GM19438 (cell line): ENCODE results near the gene PGK1.
A peak's percentile ranks its signal among the peaks of the same experiment; 100 is the strongest.
"Not testable (repeated sequence)": the region's sequence is repeated elsewhere in the genome, so short reads cannot be mapped to it uniquely, and the experiment has no call there.

ENCODE experiments used
- ATAC-seq: cut with Tn5 transposase; IDR thresholded peaks from one replicate; pipeline ENCODE4 v1.9.1; 2021; ENCODE audit warnings: low read depth; ENCODE audit not compliant: unreplicated experiment

The PGK1 gene

GRCh38 chrX:78103623-78104446, at the start of gene PGK1:
TSS of gene PGK1 (plus strand) at chrX:78104248. CDS start at chrX:78104341, 93 bp downstream.
- peak; percentile 91 for ATAC-seq

GRCh38 chrX:78063687-78064086, 40.4 kb upstream of the PGK1 start:
- ATAC-seq, result no peak

- no peak for ATAC-seq
These were observed 39.9 kb upstream of the PGK1 start for GRCh38 chrX:78064152-78064551.

DNA sequence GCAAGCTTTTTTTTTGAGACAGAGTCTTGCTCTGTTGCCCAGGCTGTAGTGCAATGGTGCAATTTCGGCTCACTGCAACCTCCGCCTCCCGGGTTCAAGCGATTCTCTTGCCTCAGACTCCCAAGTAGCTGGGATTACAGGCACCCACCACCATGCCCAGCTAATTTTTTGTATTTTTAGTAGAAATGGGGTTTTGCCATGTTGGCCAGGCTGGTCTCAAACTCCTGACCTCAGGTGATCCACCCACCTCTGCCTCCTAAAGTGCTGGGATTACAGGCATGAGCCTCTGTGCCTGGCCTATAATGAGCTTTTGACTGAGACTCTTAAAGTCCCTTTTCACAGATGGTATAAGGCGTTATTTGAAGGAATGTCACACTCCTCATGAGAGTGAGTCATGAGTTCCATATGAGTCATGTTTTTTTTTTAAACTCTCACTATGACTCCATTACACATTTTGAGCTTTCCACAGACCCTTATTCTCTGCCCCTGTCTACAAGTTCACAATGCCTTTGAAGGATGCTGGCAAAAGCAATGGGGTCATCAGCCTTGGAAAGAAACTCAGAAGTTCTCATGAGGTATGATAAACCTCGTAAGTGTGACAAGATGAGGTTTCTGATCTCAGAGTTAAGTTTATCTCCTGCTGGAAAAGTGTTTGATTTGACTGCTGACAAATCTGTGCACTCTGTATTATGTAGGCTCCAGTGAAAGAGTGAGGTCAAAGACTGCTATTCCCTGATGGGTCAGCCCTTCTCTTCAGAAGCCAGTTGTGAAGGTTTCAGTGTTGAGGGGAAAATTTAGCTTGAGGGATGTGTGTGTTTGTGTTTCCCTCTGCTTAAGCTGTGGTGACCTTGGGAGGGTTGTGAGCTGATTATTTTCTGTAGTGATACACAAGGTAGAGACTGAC, 39.1 kb upstream of the PGK1 start:
- peak; percentile 78 for ATAC-seq

- no peak for ATAC-seq
These were observed 37.9 kb upstream of the PGK1 start for GRCh38 chrX:78066110-78066509.

GRCh38 chrX:78071331-78071730, 32.7 kb upstream of the PGK1 start:
- ATAC-seq, result no peak

- ATAC-seq, result not testable (repeated sequence)
These were observed 30.6 kb upstream of the PGK1 start for GRCh38 chrX:78073147-78074077.

DNA sequence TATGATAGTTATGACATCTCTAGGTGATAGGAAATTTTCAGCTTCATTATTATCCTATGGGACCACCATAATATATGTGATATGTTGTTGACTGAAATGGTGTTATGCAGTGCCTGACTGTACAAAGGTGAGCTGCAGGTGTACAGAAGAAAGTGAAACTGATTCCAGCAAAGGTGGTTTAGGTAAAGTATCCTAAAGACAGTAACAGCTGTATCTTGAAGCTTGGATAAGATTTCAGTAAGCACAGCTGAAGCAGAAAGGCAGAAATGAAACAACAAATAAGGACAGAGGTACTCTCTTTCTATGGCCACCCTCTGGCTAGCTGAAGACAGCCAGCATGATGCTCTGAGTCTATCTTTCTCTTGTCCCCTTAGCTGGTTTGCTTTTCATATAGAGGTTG, 30.0 kb upstream of the PGK1 start:
- no peak for ATAC-seq

DNA sequence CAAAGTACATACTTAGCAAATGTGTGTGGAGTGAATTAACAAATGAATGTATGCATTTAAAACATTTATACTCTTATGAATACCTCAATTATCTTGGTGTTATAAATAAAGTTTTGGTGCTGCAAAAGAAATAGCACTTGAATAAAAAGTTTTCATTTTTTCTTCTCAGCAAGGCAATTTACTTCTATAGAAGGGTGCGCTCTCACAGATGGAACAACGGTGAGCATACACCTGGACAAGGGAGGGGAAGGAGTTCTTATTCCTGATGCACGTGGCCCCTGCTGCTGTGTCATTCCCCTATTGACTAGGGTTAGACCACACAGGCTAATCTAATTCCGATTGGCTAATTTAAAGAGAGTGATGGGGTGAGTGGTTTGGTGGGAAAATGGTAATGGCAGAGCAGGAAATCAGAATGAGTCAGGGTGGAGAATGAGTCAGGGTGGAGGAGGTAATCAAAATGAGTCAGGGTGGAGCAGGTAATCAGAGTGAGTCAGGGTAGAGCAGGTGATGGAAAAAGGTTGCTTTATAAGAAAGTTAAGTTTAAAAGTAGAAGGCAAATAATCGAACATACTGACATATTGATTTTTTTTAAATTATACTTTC, 28.2 kb upstream of the PGK1 start:
- no peak for ATAC-seq

DNA sequence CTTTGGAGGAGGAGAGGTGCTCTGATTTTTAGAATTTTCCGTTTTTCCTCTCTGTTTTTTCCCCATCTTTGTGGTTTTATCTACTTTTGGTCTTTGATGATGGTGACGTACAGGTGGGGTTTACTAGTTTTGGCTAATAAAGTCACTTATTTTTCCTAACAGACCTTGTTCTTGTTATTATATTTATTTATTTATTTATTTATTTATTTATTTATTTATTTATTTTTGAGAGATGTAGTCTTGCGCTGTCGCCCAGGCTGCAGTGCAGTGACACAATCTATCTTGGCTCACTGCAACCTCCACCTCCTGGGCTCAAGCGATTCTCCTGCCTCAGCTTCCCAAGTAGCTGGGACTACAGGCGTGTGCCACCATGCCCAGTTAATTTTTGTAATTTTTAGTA, 22.6 kb upstream of the PGK1 start:
- ATAC-seq, result not testable (repeated sequence)

GRCh38 chrX:78092296-78092695, 11.8 kb upstream of the PGK1 start:
- ATAC-seq, result peak; percentile 76

GRCh38 chrX:78098108-78098507, 5.9 kb upstream of the PGK1 start:
- ATAC-seq, result no peak

GRCh38 chrX:78102091-78102490, 2.0 kb upstream of the PGK1 start:
- ATAC-seq, result no peak

GRCh38 chrX:78103001-78103622, 936 bp upstream of the PGK1 start:
- ATAC-seq, result no peak

DNA sequence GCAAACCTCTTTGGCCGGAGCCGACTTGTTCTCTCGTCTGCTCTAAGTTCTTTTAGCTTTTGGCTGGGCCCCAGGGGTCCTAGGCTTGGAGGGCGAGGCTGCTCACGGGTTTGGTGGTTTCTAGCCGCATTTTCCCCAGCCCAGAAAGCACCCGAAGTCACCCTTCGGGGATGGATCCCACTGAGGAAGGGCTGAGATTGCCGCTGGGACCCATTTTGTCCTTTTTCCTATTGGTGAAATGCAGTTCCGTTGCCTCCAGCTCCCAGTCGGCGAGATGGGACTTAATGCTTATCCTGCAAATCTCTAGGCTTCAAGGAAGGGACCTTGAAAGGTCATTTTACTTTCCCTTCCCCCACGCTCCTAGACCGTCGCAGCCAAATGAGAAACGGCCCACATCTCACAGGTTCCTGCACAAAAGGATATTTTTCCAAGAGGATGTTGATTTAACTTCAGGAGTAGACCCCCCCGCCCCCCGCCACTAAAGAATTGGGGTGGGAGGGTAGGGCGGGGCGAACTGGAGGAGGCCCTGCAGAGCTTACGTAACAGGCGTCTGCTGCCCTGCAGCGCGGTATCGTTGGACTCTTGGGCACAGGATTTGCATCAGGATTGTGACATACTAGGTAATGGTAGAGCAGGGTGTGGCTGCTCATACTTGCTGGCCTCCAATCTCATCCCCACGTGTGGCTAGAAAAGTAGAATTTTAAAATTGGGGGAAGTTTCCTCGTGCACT, 564 bp downstream of the PGK1 start:
- no peak for ATAC-seq

- no peak for ATAC-seq
These were observed 2.0 kb downstream of the PGK1 start for GRCh38 chrX:78105944-78106650.

GRCh38 chrX:78106651-78106986, 2.6 kb downstream of the PGK1 start:
- ATAC-seq, result no peak

GRCh38 chrX:78109458-78109857, 5.4 kb downstream of the PGK1 start:
- no peak for ATAC-seq
